Sciatic nerve (tissue), 2 donors: Measurements from ENCODE around the gene SMPDL3A. TPM values are rescaled to one million over a fixed set of nuclear protein-coding genes. Genes with fewer than 3 reads are reported as not detected.

Experiments
- ATAC-seq: fragments of 200-7000 bp; cut with Tn5 transposase; one replicate; pipeline ENCODE4 v1.9.1; 2020; ENCODE audit warnings: mild to moderate bottlenecking, moderate library complexity
- DNase-seq: peaks from one replicate; pipeline ENCODE4 v3.0.0-alpha.2; 2020; ENCODE audit warnings: low spot score
- intact Hi-C: fragments of 100-400 bp; cut with DNase I; formaldehyde crosslinking; loops from one replicate; pipeline ENCODE4 v1.14.2; 2022
- total RNA-seq: library from RNA; stranded (reverse); fragmentation: NEBNext Ultra II Directional; extraction: Animal tissue kit (Norgen Biotek cat#: 25700); gene quantifications from one replicate; pipeline ENCODE4 v1.2.1, GENCODE V29; 2021
- donor health status: DM: no; HTN: no; CAD: no.
- donor health status: DM: no; HTN: no; CAD: no.

The SMPDL3A gene
- total RNA-seq, 1 donor from 2014 or later = 9.3 TPM

GRCh38 chr6:122798099-122798641 is 9.1 kb downstream of the SMPDL3A start:
- intact Hi-C loops = no loop called here
- DNase-seq (no peak), ATAC-seq (no peak)

DNA sequence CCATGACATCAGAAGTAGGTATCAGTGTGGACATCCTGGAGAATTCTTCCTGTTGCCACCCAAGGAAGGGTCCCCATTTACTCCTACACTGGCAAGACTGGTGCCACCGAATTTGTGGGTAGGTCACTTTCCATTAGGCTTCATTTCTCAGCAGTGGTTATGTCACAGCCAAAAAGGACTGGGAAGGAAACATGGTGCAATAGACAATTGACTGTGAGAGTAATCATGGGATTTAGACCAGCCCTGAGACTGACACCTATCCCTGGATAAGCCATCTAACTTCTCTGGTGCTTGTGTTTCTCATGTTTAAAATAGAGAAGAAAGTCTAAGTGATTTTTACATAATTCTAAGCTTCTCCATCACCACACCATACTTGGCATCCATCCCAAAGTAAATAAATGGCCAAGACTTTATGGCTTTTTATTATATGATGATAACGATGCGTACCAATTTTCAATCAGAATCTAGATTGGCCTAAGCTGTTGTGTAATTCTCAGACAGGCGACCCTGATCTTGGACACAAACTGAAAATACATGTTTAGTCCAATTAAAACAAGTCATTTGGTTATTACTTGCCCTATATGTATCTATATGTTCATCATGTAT is 10.2 kb downstream of the SMPDL3A start:
- intact Hi-C loops = no loop called here
- DNase-seq (no peak), ATAC-seq (no peak)

DNA sequence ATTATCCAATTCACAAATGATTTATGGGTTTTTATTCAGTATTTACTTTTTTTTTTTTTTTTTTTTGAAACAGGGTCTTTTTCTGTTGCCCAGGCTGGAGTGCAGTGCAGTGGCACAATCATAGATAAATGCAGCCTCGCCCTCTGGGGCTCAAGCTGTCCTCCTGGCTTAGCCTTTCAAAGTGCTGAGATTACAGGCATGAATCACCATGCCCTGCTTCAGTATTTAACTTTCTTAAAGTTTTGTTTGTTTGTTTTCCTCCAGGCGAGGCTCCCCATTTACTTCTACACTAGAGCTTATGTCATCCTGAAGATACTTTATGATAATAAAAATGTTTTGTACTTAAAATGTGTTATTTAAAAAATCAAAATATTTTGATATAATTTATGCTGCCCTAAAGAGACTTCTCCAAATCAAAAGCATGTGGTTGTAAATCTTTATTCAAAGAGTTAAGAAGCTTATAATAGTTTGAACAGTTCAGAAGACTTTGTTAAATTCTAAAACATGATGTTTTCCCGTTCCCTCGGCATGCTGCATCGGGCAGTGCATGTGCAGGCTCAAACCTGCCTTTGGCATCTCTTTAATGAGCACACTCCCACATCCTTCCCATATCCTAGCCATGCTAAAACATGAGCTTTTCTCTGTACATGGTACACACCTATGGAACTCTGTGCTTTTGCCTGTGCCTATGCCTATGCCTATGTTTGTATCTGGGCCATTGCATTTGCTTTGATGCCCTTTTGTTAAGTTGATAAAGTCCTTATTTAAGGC is 11.0 kb downstream of the SMPDL3A start:
- intact Hi-C loops = no loop called here
- no peak for ATAC-seq
- DNase-seq = no peak

- DNase-seq = no peak
Measured at GRCh38 chr6:122800906-122801305, 11.8 kb downstream of the SMPDL3A start.

GRCh38 chr6:122801397-122801796 is 12.3 kb downstream of the SMPDL3A start:
- DNase-seq (no peak), ATAC-seq (no peak)
- intact Hi-C loops = no loop called here

More at GRCh38 chr6:122800906-122801305, 11.8 kb downstream of the SMPDL3A start:
- intact Hi-C loops = no loop called here
- ATAC-seq = no peak

- intact Hi-C loops = no loop called here
Measured at GRCh38 chr6:122803171-122803661, 14.2 kb downstream of the SMPDL3A start.

GRCh38 chr6:122804962-122805485 is 16.0 kb downstream of the SMPDL3A start:
- no peak for DNase-seq
- no peak for ATAC-seq
- intact Hi-C loops = no loop called here

More at GRCh38 chr6:122803171-122803661, 14.2 kb downstream of the SMPDL3A start:
- DNase-seq (no peak), ATAC-seq (no peak)

- intact Hi-C loops = no loop called here
- DNase-seq (no peak), ATAC-seq (no peak)
Measured at GRCh38 chr6:122806291-122806690, 17.2 kb downstream of the SMPDL3A start.

- no peak for ATAC-seq
- intact Hi-C loops = no loop called here
Measured at GRCh38 chr6:122808121-122808885, 19.2 kb downstream of the SMPDL3A start.

GRCh38 chr6:122809001-122809400 is 19.9 kb downstream of the SMPDL3A start:
- DNase-seq = no peak
- intact Hi-C loops = no loop called here
- ATAC-seq = no peak

More at GRCh38 chr6:122808121-122808885, 19.2 kb downstream of the SMPDL3A start:
- no peak for DNase-seq

- DNase-seq = no peak
- ATAC-seq = no peak
- intact Hi-C loops = no loop called here
Measured at GRCh38 chr6:122809691-122810090, 20.6 kb downstream of the SMPDL3A start.

DNA sequence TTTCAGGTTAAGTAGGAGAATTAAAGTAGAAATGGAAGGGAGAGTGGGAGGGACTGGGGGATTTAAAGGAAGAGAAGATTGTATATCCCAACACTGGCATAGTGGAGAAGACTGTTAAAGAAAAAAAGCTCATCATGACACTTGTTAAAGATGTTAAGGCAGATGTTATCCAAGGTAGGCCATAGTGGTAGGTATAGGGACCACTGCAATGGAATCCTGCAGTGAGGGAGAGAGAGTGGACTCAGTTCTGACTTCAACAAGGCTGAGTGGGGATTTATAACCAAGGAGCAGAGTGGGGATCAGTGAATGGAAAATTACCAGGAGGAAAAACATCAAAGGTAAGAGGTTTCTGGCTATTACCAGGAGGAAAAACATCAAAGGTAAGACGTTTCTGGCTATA is 21.1 kb downstream of the SMPDL3A start:
- DNase-seq (no peak), ATAC-seq (no peak)
- intact Hi-C loops = no loop called here

GRCh38 chr6:122817358-122817757 is 28.3 kb downstream of the SMPDL3A start:
- intact Hi-C loops = no loop called here
- no peak for ATAC-seq
- DNase-seq = no peak

GRCh38 chr6:122817766-122818165 is 28.7 kb downstream of the SMPDL3A start:
- DNase-seq = no peak
- no peak for ATAC-seq
- intact Hi-C loops = no loop called here

DNA sequence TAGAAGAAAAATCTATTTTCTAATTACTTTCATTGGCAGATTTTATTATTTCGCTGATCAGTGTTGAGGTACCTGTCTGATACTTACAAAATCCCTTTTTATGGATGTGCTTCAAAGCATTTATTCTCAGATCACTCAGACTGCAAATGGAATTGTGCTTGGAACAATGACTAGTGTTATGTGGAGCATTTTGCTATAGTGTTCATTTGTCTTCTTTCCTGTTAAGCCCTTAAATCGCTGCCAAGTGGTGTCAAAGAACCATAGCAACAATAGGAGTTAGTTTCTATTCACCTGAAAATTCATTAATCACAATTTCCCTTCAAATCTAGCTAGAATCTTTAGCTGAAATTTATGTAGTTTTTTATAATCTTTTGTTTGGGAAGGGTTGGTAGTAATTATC is 29.8 kb downstream of the SMPDL3A start:
- no peak for DNase-seq
- no peak for ATAC-seq
- intact Hi-C loops = no loop called here

GRCh38 chr6:122821095-122821494 is 32.0 kb downstream of the SMPDL3A start:
- intact Hi-C loops = no loop called here
- no peak for ATAC-seq
- DNase-seq = no peak

DNA sequence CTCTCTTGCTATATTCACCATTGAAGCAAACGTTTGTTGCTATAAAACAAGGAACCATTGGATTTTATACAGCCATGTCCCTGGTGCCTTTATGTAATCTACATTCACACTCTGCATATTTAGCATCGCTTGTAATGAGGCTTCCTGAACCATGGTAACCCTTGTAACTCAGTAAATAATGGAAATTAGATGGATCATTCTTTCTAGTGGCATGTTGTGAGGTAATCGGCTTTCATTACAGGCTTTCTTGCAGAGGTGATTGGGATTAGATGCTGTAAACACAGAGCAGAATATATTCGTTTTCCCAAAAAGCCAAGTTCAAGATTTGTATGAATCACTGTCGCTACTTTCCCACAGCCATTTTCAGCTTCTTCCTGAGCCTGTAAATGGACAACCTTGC is 36.1 kb downstream of the SMPDL3A start:
- DNase-seq = no peak
- intact Hi-C loops = no loop called here
- no peak for ATAC-seq

DNA sequence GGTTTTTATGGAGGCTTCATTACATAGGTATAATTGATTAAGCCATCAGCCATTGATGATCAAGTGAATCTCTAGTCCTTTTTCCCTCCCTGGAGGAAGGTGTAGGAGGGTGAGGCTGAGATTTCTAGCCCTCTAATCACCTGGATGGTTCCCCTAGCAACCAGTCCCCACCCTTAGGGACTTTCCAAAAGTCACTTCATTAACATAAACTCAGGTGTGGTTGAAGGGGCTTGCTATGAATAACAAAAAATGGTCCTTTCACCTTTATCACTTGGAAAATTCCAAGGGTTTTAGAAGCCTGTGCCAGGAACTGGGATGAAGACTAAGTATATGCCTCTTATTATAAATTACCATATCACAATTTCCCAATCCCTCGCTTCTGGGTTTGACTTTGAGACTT is 40.4 kb downstream of the SMPDL3A start:
- DNase-seq = no peak
- intact Hi-C loops = no loop called here
- no peak for ATAC-seq

GRCh38 chr6:122831511-122831910 is 42.5 kb downstream of the SMPDL3A start:
- intact Hi-C loops = no loop called here
- ATAC-seq = no peak
- no peak for DNase-seq
